HepG2 (cell line): ENCODE results near the gene TOR1AIP1. TPM values are rescaled to one million over a fixed set of nuclear protein-coding genes. Genes with fewer than 3 reads are reported as not detected.
A peak's percentile ranks its signal among the peaks of the same experiment; 100 is the strongest.

Source experiments
- AHR ChIP-seq: IDR thresholded peaks from 2 replicates; pipeline ENCODE4 v1.6.1; 2018; ENCODE audit warnings: missing genetic modification reagents, missing compliant biosample characterization
- BCL6 ChIP-seq: IDR thresholded peaks from 2 replicates; pipeline ENCODE4 v1.6.1; 2016; ENCODE audit warnings: missing genetic modification reagents, missing compliant biosample characterization
- BRD4 ChIP-seq: sonication (generic); formaldehyde crosslinking; IDR thresholded peaks from 2 replicates; pipeline ENCODE4 v1.4.0; 2020; ENCODE audit warnings: missing genetic modification reagents
- CENPT ChIP-seq: sonication (generic); formaldehyde crosslinking; IDR thresholded peaks from 2 replicates; pipeline ENCODE4 v1.8.0; 2022; ENCODE audit warnings: low read depth, mild to moderate bottlenecking, moderate library complexity, missing genetic modification reagents
- GABPB1 ChIP-seq: IDR thresholded peaks from 2 replicates; pipeline ENCODE4 v1.6.1; 2016; ENCODE audit warnings: mild to moderate bottlenecking, missing genetic modification reagents, moderate library complexity, missing compliant biosample characterization
- KAT2B ChIP-seq: fragments of 150-350 bp; IDR thresholded peaks from 2 replicates; pipeline ENCODE4 v1.6.1; 2014; ENCODE audit warnings: low read depth, low read length, borderline replicate concordance
- KLF16 ChIP-seq, 2 experiments: sonication (generic) in 1 of 2; formaldehyde crosslinking in 1 of 2; IDR thresholded peaks; 2 replicates each; pipeline versions ENCODE4 v1.6.1 to v1.8.0; 2016 to 2023; ENCODE audit warnings: missing genetic modification reagents in 2 of 2, missing compliant biosample characterization in 1 of 2
- MIER2 ChIP-seq: IDR thresholded peaks from 2 replicates; pipeline ENCODE4 v1.6.1; 2016; ENCODE audit warnings: missing biosample characterization, missing genetic modification reagents
- NR1H2 ChIP-seq: sonication (generic); formaldehyde crosslinking; IDR thresholded peaks from 2 replicates; pipeline ENCODE4 v1.8.1; 2022; ENCODE audit warnings: low read depth, missing genetic modification reagents, borderline replicate concordance
- POLR2AphosphoS5 ChIP-seq: IDR thresholded peaks from 2 replicates; pipeline ENCODE4 v1.6.1; 2012; ENCODE audit warnings: low read depth, low read length
- PPARG ChIP-seq: conservative IDR thresholded peaks from 2 replicates; pipeline ENCODE4 v1.6.1; 2016; ENCODE audit warnings: missing biosample characterization, missing genetic modification reagents
- RBAK ChIP-seq: sonication (generic); formaldehyde crosslinking; IDR thresholded peaks from 2 replicates; pipeline ENCODE4 v1.5.1; 2020; ENCODE audit warnings: mild to moderate bottlenecking, missing genetic modification reagents
- SIN3A ChIP-seq: IDR thresholded peaks from 2 replicates; pipeline ENCODE4 v1.6.1; 2011; ENCODE audit warnings: low read depth, mild to moderate bottlenecking, control low read depth, low read length, borderline replicate concordance
- TFAP4 ChIP-seq: sonication (generic); IDR thresholded peaks from 2 replicates; pipeline ENCODE4 v1.6.1; 2016; ENCODE audit warnings: low read depth, borderline replicate concordance
- TFE3 ChIP-seq: IDR thresholded peaks from 2 replicates; pipeline ENCODE4 v1.6.1; 2016
- UBTF ChIP-seq: sonication (generic); formaldehyde crosslinking; IDR thresholded peaks from 2 replicates; pipeline ENCODE4 v1.4.0; 2020; ENCODE audit warnings: mild to moderate bottlenecking, missing genetic modification reagents
- ZBTB25 ChIP-seq: IDR thresholded peaks from 2 replicates; pipeline ENCODE4 v1.6.1; 2018; ENCODE audit warnings: missing genetic modification reagents
- ZFP1 ChIP-seq: IDR thresholded peaks from 2 replicates; pipeline ENCODE4 v1.6.1; 2016
- ZFP36 ChIP-seq: fragments of 150-350 bp; IDR thresholded peaks from 2 replicates; pipeline ENCODE4 v1.6.1; 2018; ENCODE audit warnings: borderline replicate concordance, low read length, low read depth; ENCODE audit not compliant: partially characterized antibody
- ZMAT3 ChIP-seq: sonication (generic); formaldehyde crosslinking; conservative IDR thresholded peaks from 2 replicates; pipeline ENCODE4 v1.7.0; 2021; ENCODE audit warnings: missing genetic modification reagents
- ZNF136 ChIP-seq: sonication (generic); formaldehyde crosslinking; IDR thresholded peaks from 2 replicates; pipeline ENCODE4 v1.8.1; 2022; ENCODE audit warnings: low read depth, mild to moderate bottlenecking, moderate library complexity, missing genetic modification reagents
- ZNF331 ChIP-seq: sonication (generic); formaldehyde crosslinking; IDR thresholded peaks from 2 replicates; pipeline ENCODE4 v1.4.0; 2020; ENCODE audit warnings: missing genetic modification reagents
- ZNF557 ChIP-seq: sonication (generic); formaldehyde crosslinking; IDR thresholded peaks from 2 replicates; pipeline ENCODE4 v1.4.0; 2020; ENCODE audit warnings: missing genetic modification reagents
- ZNF607 ChIP-seq: sonication (generic); formaldehyde crosslinking; IDR thresholded peaks from 2 replicates; pipeline ENCODE4 v1.5.1; 2020; ENCODE audit warnings: missing genetic modification reagents, mild to moderate bottlenecking, borderline replicate concordance
- ZSCAN31 ChIP-seq: sonication (generic); formaldehyde crosslinking; IDR thresholded peaks from 2 replicates; pipeline ENCODE4 v1.5.0; 2020; ENCODE audit warnings: low read depth, mild to moderate bottlenecking, missing genetic modification reagents
- polyA plus RNA-seq, 8 experiments: library from polyadenylated mRNA; depleted of rRNA in 3 of 8; stranded (reverse) in 7 of 8; unstranded in 1 of 8; fragments of >200 nt; fragmentation: Illumina TruSeq in 4 of 8; extraction: Trizol in 4 of 8; gene quantifications; 2 replicates each; pipeline versions ENCODE4 v1.2.1 to v1.2.3, GENCODE V29; 2011 to 2016; ENCODE audit warnings: low read depth in 4 of 8, missing spikeins in 1 of 8, mixed read lengths in 1 of 8; ENCODE audit not compliant: insufficient read depth in 1 of 8
- total RNA-seq, 5 experiments: library from RNA; depleted of rRNA; stranded (reverse); fragments of >200 nt; fragmentation: Illumina TruSeq; extraction: Trizol; gene quantifications; 2 replicates each; pipeline ENCODE4 v1.2.3, GENCODE V29; 2016; ENCODE audit warnings: low read depth in 1 of 5

TOR1AIP1 gene
- total and polyA plus RNA-seq, 2 of the 13 experiments (the other 11 are each of a cell fraction or from before 2014, with no cell fraction given): 15.6 to 29.0 TPM

- TF ChIP-seq ZNF607 (peak; percentile 73; the same call in 1 of the 2 replicates), TFE3 (no peak), AHR (CRISPR knock-in tag) (no peak; the same call in 1 of the 2 replicates), ZBTB25 (CRISPR knock-in tag) (peak; percentile 92; the same call in 1 of the 2 replicates), BCL6 (peak; percentile 95), ZMAT3 (peak; percentile 92), ZNF557 (CRISPR knock-in tag) (peak; percentile 85), ZNF331 (CRISPR knock-in tag) (peak; percentile 83), ZFP1 (CRISPR knock-in tag) (peak; percentile 83; the same call in 1 of the 2 replicates), SIN3A (peak; percentile 56; the same call in 1 of the 2 replicates), BRD4 (peak; percentile 72), RBAK (CRISPR knock-in tag) (no peak), PPARG (no peak; the same call in 1 of the 2 replicates), ZSCAN31 (CRISPR knock-in tag) (peak; percentile 87; the same call in 1 of the 2 replicates), MIER2 (CRISPR knock-in tag) (peak; percentile 76; the same call in 1 of the 2 replicates), POLR2AphosphoS5 (peak; percentile 75), ZFP36 (no peak), NR1H2 (CRISPR knock-in tag) (no peak), KLF16 (CRISPR knock-in tag; IDR thresholded peaks at IDR 0.05) (peak in 1 of 2 experiments; percentile 92; a peak in 2 of 4 replicates), UBTF (CRISPR knock-in tag) (peak; percentile 87), ZNF136 (peak; percentile 31), KAT2B (no peak; the same call in 1 of the 2 replicates), TFAP4 (peak; percentile 78; the same call in 1 of the 2 replicates), GABPB1 (peak; percentile 99), CENPT (CRISPR knock-in tag) (no peak)
Observed at GRCh38 chr1:179882253-179883039, at the start of gene TOR1AIP1 (continued).
